ENCODE data around the gene ATG7. TPM values are rescaled to one million over a fixed set of nuclear protein-coding genes. Genes with fewer than 3 reads are reported as not detected.

The ATG7 gene
- total RNA-seq, 1 experiment from 2014 or later = 29.3 TPM

- intact Hi-C loops (cut with micrococcal nuclease) = no loop called here
- Histone ChIP-seq H3K9ac (ENCODE audit: low read length) (no peak overlapping the region), H2AFZ (ENCODE audit: low read depth, low read length, poor library complexity, severe bottlenecking) (no peak overlapping the region), H3K27me3 (ENCODE audit: insufficient read depth, low read length) (no peaks in the 10 kb centered on the region), H3K9me2 (ENCODE audit: insufficient read depth) (no peaks in the 10 kb centered on the region), H3K4me2 (ENCODE audit: low read length) (no peak overlapping the region), H3K9me3 (ENCODE audit: control insufficient read depth in 1 of 2, insufficient read depth in 1 of 2, low read depth in 1 of 2, low read length in 2 of 2) (no peaks in the 10 kb centered on the region), H3K4me1 (ENCODE audit: control insufficient read depth in 1 of 2, insufficient read depth in 2 of 2, low read length in 2 of 2) (peaks cover 2 to 24% of the 10 kb centered on the region in 2 experiments; a peak in 2 of 4 replicates), H3K36me3 (ENCODE audit: control insufficient read depth in 1 of 2, insufficient read depth in 2 of 2, low read length in 2 of 2) (no peaks in the 10 kb centered on the region), H4K20me1 (ENCODE audit: insufficient read depth) (no peaks in the 10 kb centered on the region), H3K4me3 (replicated peaks in 1 of 2; ENCODE audit: low read depth in 1 of 2, low read length in 2 of 2) (no peak overlapping the region), H3K79me2 (ENCODE audit: insufficient read depth, low read length) (peaks cover 16% of the 10 kb centered on the region), H3K27ac (ENCODE audit: low read depth, low read length) (no peak overlapping the region)
- ChIA-PET POLR2A (no interaction called here), RAD21 (ENCODE audit: low non-redundant PET in 1 of 2, low total read pairs in 2 of 2, uncharacterized antibody in 2 of 2, unreplicated experiment in 2 of 2) (no interaction called here), CTCF (no interaction called here)
- TF ChIP-seq RAD21 (IDR thresholded peaks at IDR 0.05; ENCODE audit: low read depth) (no peak), EGR1 (IDR thresholded peaks at IDR 0.05; ENCODE audit: low read depth) (no peak), POLR2AphosphoS5 (IDR thresholded peaks at IDR 0.05; ENCODE audit: low read depth, low read length) (no peak), YY1 (IDR thresholded peaks at IDR 0.05; ENCODE audit: extremely low read depth, insufficient replicate concordance, low read depth, low read length) (no peak), CTCF (IDR thresholded peaks at IDR 0.05 in 2 of 3, conservative IDR thresholded peaks at IDR 0.05 in 1 of 3; ENCODE audit: borderline replicate concordance in 1 of 3, insufficient read depth in 1 of 3, low read depth in 2 of 3, low read length in 2 of 3) (no peak), EZH2 (IDR thresholded peaks at IDR 0.05) (no peak), MAX (IDR thresholded peaks at IDR 0.05) (no peak), REST (IDR thresholded peaks at IDR 0.05; ENCODE audit: low read depth) (no peak), SIN3A (IDR thresholded peaks at IDR 0.05; ENCODE audit: low read depth) (no peak), SP1 (IDR thresholded peaks at IDR 0.05; ENCODE audit: low read depth) (no peak), CEBPB (IDR thresholded peaks at IDR 0.05; ENCODE audit: low read depth) (no peak), ZFX (IDR thresholded peaks at IDR 0.05) (no peak), ATF3 (IDR thresholded peaks at IDR 0.05) (no peak), ELF1 (IDR thresholded peaks at IDR 0.05; ENCODE audit: borderline replicate concordance, low read depth) (no peak), ZNF274 (IDR thresholded peaks at IDR 0.05; ENCODE audit: low read depth, low read length) (no peak), EZH2phosphoT487 (IDR thresholded peaks at IDR 0.05; ENCODE audit: borderline replicate concordance) (no peak), CBX3 (IDR thresholded peaks at IDR 0.05; ENCODE audit: low read depth) (no peak)
- ATAC-seq (no peak), DNase-seq (ENCODE audit: low read depth, low spot score) (no peak)
- BruUV-seq (replicated peaks) = no TSS peak
Observed at GRCh38 chr3:11602886-11603527, 330.8 kb downstream of the ATG7 start.

Measured in HCT116 (cell line).